Astrocyte of the spinal cord (primary cell): ENCODE measurements around the gene AK6.
"Not testable (repeated sequence)": the region's sequence is repeated elsewhere in the genome, so short reads cannot be mapped to it uniquely, and the experiment has no call there.

Experiments
- DNase-seq: peaks from one replicate; pipeline ENCODE4 v3.0.0; 2011; ENCODE audit warnings: low read depth, low spot score
- H3K4me3 ChIP-seq: 2 replicates; pipeline ENCODE4 v1.5.1; 2011; ENCODE audit warnings: low read depth, mild to moderate bottlenecking, low read length, moderate library complexity
- CTCF ChIP-seq: IDR thresholded peaks from 2 replicates; pipeline ENCODE4 v1.5.1; 2012; ENCODE audit warnings: low read depth, mild to moderate bottlenecking, low read length, inconsistent platforms
- in situ Hi-C: cut with HindIII; loops from 2 replicates; pipeline ENCODE4 v1.10.0; 2017; ENCODE audit warnings: low sequenced_read_pairs

Gene AK6

GRCh38 chr5:69341520-69342161, 27.7 kb downstream of the AK6 start:
- in situ Hi-C loops: no loop called here
- no peak overlapping the region for H3K4me3 ChIP-seq
- TF ChIP-seq CTCF: no peak

GRCh38 chr5:69335341-69335935, 33.9 kb downstream of the AK6 start:
- in situ Hi-C loops: no loop called here
- DNase-seq: no peak
- TF ChIP-seq CTCF: no peak
- H3K4me3 ChIP-seq: no peak overlapping the region

More at GRCh38 chr5:69341520-69342161, 27.7 kb downstream of the AK6 start:
- no peak for DNase-seq

GRCh38 chr5:69334793-69335268, 34.5 kb downstream of the AK6 start:
- no peak overlapping the region for H3K4me3 ChIP-seq
- in situ Hi-C loops: no loop called here
- peak; percentile 89 for TF ChIP-seq CTCF
- DNase-seq: peak; percentile 81

- DNase-seq, H3K4me3 ChIP-seq, in situ Hi-C loops: not testable (repeated sequence)
These were observed 35.5 kb downstream of the AK6 start for GRCh38 chr5:69333668-69334315.

GRCh38 chr5:69331528-69332445, 37.5 kb downstream of the AK6 start:
- in situ Hi-C loops: no loop called here
- peak overlapping the region; percentile 73 for H3K4me3 ChIP-seq
- no peak for DNase-seq
- TF ChIP-seq CTCF: no peak

- no peak for DNase-seq
- TF ChIP-seq CTCF: no peak
- H3K4me3 ChIP-seq: no peak overlapping the region
- in situ Hi-C loops: no loop called here
These were observed 39.3 kb downstream of the AK6 start for GRCh38 chr5:69329905-69330489.
